Hematopoietic multipotent progenitor cell treated with erythropoietin and hydrocortisone succinate and interleukin-3 and kit ligand, for 8 days (in vitro differentiated cells): ENCODE data around the gene PIK3R1.
A peak's percentile ranks its signal among the peaks of the same experiment; 100 is the strongest.

ENCODE experiments used
- DNase-seq: peaks from one replicate; pipeline ENCODE4 v3.0.0-alpha.2; 2015

PIK3R1 gene

GRCh38 chr5:68215208-68215897 lies at the start of gene PIK3R1:
PIK3R1 (plus strand) TSS chr5:68215756; CDS start chr5:68226676, 10,920 bp downstream.
- DNase-seq: peak; percentile 92

- DNase-seq: no peak
Measured at GRCh38 chr5:68167195-68167651, 48.3 kb upstream of the PIK3R1 start.

- DNase-seq: no peak
Measured at GRCh38 chr5:68169903-68170302, 45.7 kb upstream of the PIK3R1 start.

- no peak for DNase-seq
Measured at GRCh38 chr5:68170826-68171558, 44.6 kb upstream of the PIK3R1 start.

- DNase-seq: no peak
Measured at GRCh38 chr5:68172314-68172713, 43.2 kb upstream of the PIK3R1 start.

GRCh38 chr5:68173007-68173406 lies 42.5 kb upstream of the PIK3R1 start:
- DNase-seq: no peak

- DNase-seq: no peak
Measured at GRCh38 chr5:68176253-68176652, 39.3 kb upstream of the PIK3R1 start.

GRCh38 chr5:68176802-68177479 lies 38.6 kb upstream of the PIK3R1 start:
- no peak for DNase-seq

- no peak for DNase-seq
Measured at GRCh38 chr5:68177676-68178075, 37.9 kb upstream of the PIK3R1 start.

GRCh38 chr5:68178579-68178978 lies 37.0 kb upstream of the PIK3R1 start:
- DNase-seq: no peak

- no peak for DNase-seq
Measured at GRCh38 chr5:68180121-68181038, 35.2 kb upstream of the PIK3R1 start.

- no peak for DNase-seq
Measured at GRCh38 chr5:68181039-68181599, 34.4 kb upstream of the PIK3R1 start.

- no peak for DNase-seq
Measured at GRCh38 chr5:68182094-68182493, 33.5 kb upstream of the PIK3R1 start.

GRCh38 chr5:68182534-68182933 lies 33.0 kb upstream of the PIK3R1 start:
- DNase-seq: no peak

GRCh38 chr5:68187268-68188055 lies 28.1 kb upstream of the PIK3R1 start:
- DNase-seq: no peak

- no peak for DNase-seq
Measured at GRCh38 chr5:68189171-68189570, 26.4 kb upstream of the PIK3R1 start.

GRCh38 chr5:68189613-68190012 lies 25.9 kb upstream of the PIK3R1 start:
- no peak for DNase-seq

GRCh38 chr5:68190619-68191018 lies 24.9 kb upstream of the PIK3R1 start:
- DNase-seq: no peak

GRCh38 chr5:68191083-68191791 lies 24.3 kb upstream of the PIK3R1 start:
- no peak for DNase-seq

GRCh38 chr5:68192679-68193060 lies 22.9 kb upstream of the PIK3R1 start:
- DNase-seq: no peak

GRCh38 chr5:68193481-68194036 lies 22.0 kb upstream of the PIK3R1 start:
- DNase-seq: no peak
